Measurements from ENCODE around the gene EIF3C. TPM values are rescaled to one million over a fixed set of nuclear protein-coding genes. Genes with fewer than 3 reads are reported as not detected.
"Not testable (repeated sequence)": the region's sequence is repeated elsewhere in the genome, so short reads cannot be mapped to it uniquely, and the experiment has no call there.

EIF3C gene
- polyA plus RNA-seq, 2 of the 4 experiments (the other 2 are of a cell fraction) = 191 to 326 TPM

GRCh38 chr16:28704246-28704645 is 7.0 kb upstream of the EIF3C start:
- peak; percentile 49 for FAIRE-seq
- POLR2A ChIA-PET; H3K4me3 ChIP-seq; H3K27ac ChIP-seq; H3K9me3 ChIP-seq; CTCF ChIA-PET; H3K4me2 ChIP-seq; DNase-seq (ENCODE audit: low read depth in 1 of 2, low spot score in 1 of 2); H3K4me1 ChIP-seq; ATAC-seq: not testable (repeated sequence)
- WGBS (ENCODE audit: missing lambda C conversion rate) = 100% methylated on average over 3 of the region's 7 CpGs

GRCh38 chr16:28722852-28723650 is 11.8 kb downstream of the EIF3C start:
- CTCF ChIA-PET, FAIRE-seq: not testable (repeated sequence)
- 96% methylated on average over 15 of the region's 15 CpGs for WGBS (ENCODE audit: missing lambda C conversion rate)

GRCh38 chr16:28731253-28731652 is 20.0 kb downstream of the EIF3C start:
- H3K27ac ChIP-seq; CTCF ChIA-PET; H3K9me3 ChIP-seq; H3K4me3 ChIP-seq; POLR2A ChIA-PET; DNase-seq (ENCODE audit: low read depth in 1 of 2, low spot score in 1 of 2); FAIRE-seq; H3K4me2 ChIP-seq; H3K4me1 ChIP-seq: not testable (repeated sequence)
- no CpG with 5 or more reads among the region's 5 CpGs for WGBS (ENCODE audit: missing lambda C conversion rate)
- peak; percentile 85 to 86 for ATAC-seq

More at GRCh38 chr16:28722852-28723650, 11.8 kb downstream of the EIF3C start:
- H3K9me3 ChIP-seq; H3K4me3 ChIP-seq; ATAC-seq; DNase-seq (ENCODE audit: low read depth in 1 of 2, low spot score in 1 of 2); H3K27ac ChIP-seq; H3K4me2 ChIP-seq; POLR2A ChIA-PET; H3K4me1 ChIP-seq: not testable (repeated sequence)

GRCh38 chr16:28732455-28733124 is 21.3 kb downstream of the EIF3C start:
- FAIRE-seq (peak; percentile 59), ATAC-seq (peak; percentile 76 to 80)
- POLR2A ChIA-PET; CTCF ChIA-PET; H3K9me3 ChIP-seq; H3K4me2 ChIP-seq; DNase-seq (ENCODE audit: low read depth in 1 of 2, low spot score in 1 of 2); H3K4me1 ChIP-seq; H3K4me3 ChIP-seq: not testable (repeated sequence)
- WGBS (ENCODE audit: missing lambda C conversion rate) = 67% methylated on average over 3 of the region's 9 CpGs
- 0 out of 6 replicates have a peak overlapping the region, but pooled peaks of 1 of the 2 experiments have one; percentile 43 for H3K27ac ChIP-seq

- ATAC-seq = peak; percentile 78 to 79
- H3K4me1 ChIP-seq; H3K4me3 ChIP-seq; DNase-seq (ENCODE audit: low read depth in 1 of 2, low spot score in 1 of 2); FAIRE-seq; POLR2A ChIA-PET; H3K4me2 ChIP-seq; H3K27ac ChIP-seq; CTCF ChIA-PET; H3K9me3 ChIP-seq: not testable (repeated sequence)
- 0% methylated on average over 2 of the region's 9 CpGs for WGBS (ENCODE audit: missing lambda C conversion rate)
Observed at GRCh38 chr16:28739787-28740186, 28.5 kb downstream of the EIF3C start.

- H3K27ac ChIP-seq; FAIRE-seq; H3K4me1 ChIP-seq; CTCF ChIA-PET; POLR2A ChIA-PET; H3K4me3 ChIP-seq; H3K9me3 ChIP-seq; DNase-seq (ENCODE audit: low read depth in 1 of 2, low spot score in 1 of 2); H3K4me2 ChIP-seq: not testable (repeated sequence)
- ATAC-seq = peak in 1 of 2 experiments; percentile 27; a peak in 1 of 6 replicates
- WGBS (ENCODE audit: missing lambda C conversion rate) = no CpG with 5 or more reads among the region's 27 CpGs
Observed at GRCh38 chr16:28740631-28741030, 29.4 kb downstream of the EIF3C start.

- ATAC-seq, POLR2A ChIA-PET, FAIRE-seq: not testable (repeated sequence)
Observed at GRCh38 chr16:28741295-28741694, 30.0 kb downstream of the EIF3C start.

GRCh38 chr16:28746618-28747350 is 35.5 kb downstream of the EIF3C start:
- CTCF ChIA-PET; DNase-seq (ENCODE audit: low read depth in 1 of 2, low spot score in 1 of 2); H3K27ac ChIP-seq; POLR2A ChIA-PET; FAIRE-seq; ATAC-seq; H3K4me1 ChIP-seq; H3K4me2 ChIP-seq; H3K9me3 ChIP-seq; H3K4me3 ChIP-seq: not testable (repeated sequence)
- 98% methylated on average over 10 of the region's 62 CpGs for WGBS (ENCODE audit: missing lambda C conversion rate)

More at GRCh38 chr16:28741295-28741694, 30.0 kb downstream of the EIF3C start:
- DNase-seq (ENCODE audit: low read depth in 1 of 2, low spot score in 1 of 2); H3K9me3 ChIP-seq; H3K4me2 ChIP-seq; H3K4me3 ChIP-seq; CTCF ChIA-PET; H3K27ac ChIP-seq; H3K4me1 ChIP-seq: not testable (repeated sequence)
- WGBS (ENCODE audit: missing lambda C conversion rate) = 100% methylated on average over 4 of the region's 9 CpGs

All from A549 (cell line).